ENCODE data around the gene FSTL3. TPM values are rescaled to one million over a fixed set of nuclear protein-coding genes. Genes with fewer than 3 reads are reported as not detected.
"Not testable (repeated sequence)": the region's sequence is repeated elsewhere in the genome, so short reads cannot be mapped to it uniquely, and the experiment has no call there.

The FSTL3 gene
- polyA plus RNA-seq (2012; rRNA removed) = 64.4 and 73.0 TPM in 2 replicates
- 33.6 and 47.9 TPM in 2 replicates for polyA plus RNA-seq (2012; cell fraction: cytosol; rRNA removed)
- polyA plus RNA-seq (2012; cell fraction: nucleus; rRNA removed) = 259 and 359 TPM in 2 replicates

GRCh38 chr19:676339-677105 is at the start of gene FSTL3:
Gene FSTL3 (plus strand): TSS chr19:676392. CDS start chr19:676424, 32 bp downstream.
- Histone ChIP-seq H3K27ac (ENCODE audit: low read depth in 2 of 2, low read length in 1 of 2) (peak within 1 kb of the TSS in 1 of 2 experiments; percentile 76; a peak in 2 of 4 replicates), H3K27me3 (ENCODE audit: insufficient read depth) (no peaks in the 10 kb centered on the region), H2AFZ (ENCODE audit: low read depth) (no peak within 1 kb of the TSS), H3K9me3 (no peaks in the 10 kb centered on the region), H4K20me1 (ENCODE audit: insufficient read depth) (no peaks in the 10 kb centered on the region), H3K4me1 (ENCODE audit: control insufficient read depth in 1 of 2, insufficient read depth in 2 of 2, low read depth in 1 of 2, low read length in 1 of 2) (peaks cover 8 to 33% of the 10 kb centered on the region in 2 experiments; a peak in 3 of 4 replicates), H3K79me2 (ENCODE audit: insufficient read depth) (peaks cover 26% of the 10 kb centered on the region), H3K4me3 (ENCODE audit: low read depth in 2 of 2, low read length in 1 of 2) (peak within 1 kb of the TSS; percentile 54 to 79), H3K9me2 (no peaks in the 10 kb centered on the region), H3K4me2 (peak within 1 kb of the TSS; percentile 89), H3K36me3 (replicated peaks in 1 of 2; ENCODE audit: control insufficient read depth in 1 of 2, insufficient read depth in 2 of 2, low read length in 1 of 2) (peaks cover 0 to 3% of the 10 kb centered on the region in 2 experiments), H3K9ac (peak within 1 kb of the TSS; percentile 92), H3F3A (replicated peaks; ENCODE audit: insufficient read depth) (peaks cover 10% of the 10 kb centered on the region)
- ChIA-PET POLR2A (interaction anchor here (1.3 kb wide), 1 partner anchor 31 kb away, joined by 3 read pairs; no protein-coding TSS in a partner anchor), CTCF (interaction anchor here (1.0 to 6.0 kb wide), 12 partner anchors 27 to 181 kb away, joined by 3 to 33 read pairs (median 4); no protein-coding TSS in a partner anchor)
- TF ChIP-seq JUND (IDR thresholded peaks at IDR 0.05) = no peak
- no peak for TF ChIP-seq PBX3 (IDR thresholded peaks at IDR 0.05)
- no peak for TF ChIP-seq IRF3 (IDR thresholded peaks at IDR 0.05; ENCODE audit: low read depth, low read length)
- peak; percentile 63 for TF ChIP-seq POLR2AphosphoS5 (IDR thresholded peaks at IDR 0.05; ENCODE audit: low read depth, low read length)
- no peak for TF ChIP-seq GABPA (IDR thresholded peaks at IDR 0.05; ENCODE audit: low read depth)
- TF ChIP-seq FOXJ3 (CRISPR knock-in tag; IDR thresholded peaks at IDR 0.05) = no peak
- TF ChIP-seq RXRA (IDR thresholded peaks at IDR 0.05; ENCODE audit: borderline replicate concordance, low read depth) = peak; percentile 34; the same call in 1 of the 2 replicates
- no peak for TF ChIP-seq ZBTB33 (IDR thresholded peaks at IDR 0.05; ENCODE audit: borderline replicate concordance, low read depth)
- 0 out of 2 replicates have a peak, but pooled peaks have one; percentile 31 for TF ChIP-seq USF1 (IDR thresholded peaks at IDR 0.05; ENCODE audit: borderline replicate concordance, low read depth)
- no peak for TF ChIP-seq ELF1 (IDR thresholded peaks at IDR 0.05)
- TF ChIP-seq GATA2 (CRISPR knock-in tag; IDR thresholded peaks at IDR 0.05) = no peak
- TF ChIP-seq TEAD4 (IDR thresholded peaks at IDR 0.05; ENCODE audit: borderline replicate concordance, insufficient read depth) = no peak
- TF ChIP-seq TAF1 (IDR thresholded peaks at IDR 0.05; ENCODE audit: borderline replicate concordance, low read depth, low read length) = 0 out of 2 replicates have a peak, but pooled peaks have one; percentile 21
- no peak for TF ChIP-seq FOSL2 (IDR thresholded peaks at IDR 0.05; ENCODE audit: borderline replicate concordance, low read depth)
- no peak for DNase-seq
- 6% methylated on average over 18 of the region's 63 CpGs for WGBS (ENCODE audit: low lambda C conversion rate)

GRCh38 chr19:626566-626965 is 49.6 kb upstream of the FSTL3 start:
- POLR2A ChIA-PET; H3K27ac ChIP-seq (ENCODE audit: low read depth in 2 of 2, low read length in 1 of 2); H3F3A ChIP-seq (replicated peaks; ENCODE audit: insufficient read depth); H3K9ac ChIP-seq; H3K9me2 ChIP-seq; H3K27me3 ChIP-seq (ENCODE audit: insufficient read depth); H4K20me1 ChIP-seq (ENCODE audit: insufficient read depth); H3K4me2 ChIP-seq; DNase-seq; H3K4me3 ChIP-seq (ENCODE audit: low read depth in 2 of 2, low read length in 1 of 2); H3K9me3 ChIP-seq; H2AFZ ChIP-seq (ENCODE audit: low read depth): not testable (repeated sequence)
- CTCF ChIA-PET = interaction anchor here (1.5 to 2.2 kb wide), 2 partner anchors 20 to 61 kb away, joined by 3 to 10 read pairs; no protein-coding TSS in a partner anchor
- Histone ChIP-seq H3K79me2 (ENCODE audit: insufficient read depth) (peaks cover 17% of the 10 kb centered on the region; the same call in 1 of the 2 replicates), H3K36me3 (replicated peaks in 1 of 2; ENCODE audit: control insufficient read depth in 1 of 2, insufficient read depth in 2 of 2, low read length in 1 of 2) (peaks cover 8 to 17% of the 10 kb centered on the region in 2 experiments), H3K4me1 (ENCODE audit: control insufficient read depth in 1 of 2, insufficient read depth in 2 of 2, low read depth in 1 of 2, low read length in 1 of 2) (peaks cover 0 to 13% of the 10 kb centered on the region in 2 experiments; a peak in 1 of 4 replicates)
- WGBS (ENCODE audit: low lambda C conversion rate) = 99% methylated on average over 7 of the region's 7 CpGs
